ENCODE data around the gene NUP188. TPM values are rescaled to one million over a fixed set of nuclear protein-coding genes. Genes with fewer than 3 reads are reported as not detected.

NUP188 gene
- total and polyA plus RNA-seq, 2 donors (not counting 1 experiment from before 2014, with no cell fraction given): 42.8 to 83.6 TPM

GRCh38 chr9:128940946-128941755 lies 6.3 kb upstream of the NUP188 start:
- no peak overlapping the region for H3K27ac Mint-ChIP-seq
- TF ChIP-seq, protein P1, sequence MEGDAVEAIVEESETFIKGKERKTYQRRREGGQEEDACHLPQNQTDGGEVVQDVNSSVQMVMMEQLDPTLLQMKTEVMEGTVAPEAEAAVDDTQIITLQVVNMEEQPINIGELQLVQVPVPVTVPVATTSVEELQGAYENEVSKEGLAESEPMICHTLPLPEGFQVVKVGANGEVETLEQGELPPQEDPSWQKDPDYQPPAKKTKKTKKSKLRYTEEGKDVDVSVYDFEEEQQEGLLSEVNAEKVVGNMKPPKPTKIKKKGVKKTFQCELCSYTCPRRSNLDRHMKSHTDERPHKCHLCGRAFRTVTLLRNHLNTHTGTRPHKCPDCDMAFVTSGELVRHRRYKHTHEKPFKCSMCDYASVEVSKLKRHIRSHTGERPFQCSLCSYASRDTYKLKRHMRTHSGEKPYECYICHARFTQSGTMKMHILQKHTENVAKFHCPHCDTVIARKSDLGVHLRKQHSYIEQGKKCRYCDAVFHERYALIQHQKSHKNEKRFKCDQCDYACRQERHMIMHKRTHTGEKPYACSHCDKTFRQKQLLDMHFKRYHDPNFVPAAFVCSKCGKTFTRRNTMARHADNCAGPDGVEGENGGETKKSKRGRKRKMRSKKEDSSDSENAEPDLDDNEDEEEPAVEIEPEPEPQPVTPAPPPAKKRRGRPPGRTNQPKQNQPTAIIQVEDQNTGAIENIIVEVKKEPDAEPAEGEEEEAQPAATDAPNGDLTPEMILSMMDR (IDR thresholded peaks at IDR 0.05): no peak
- no peak for TF ChIP-seq EZH2 (IDR thresholded peaks at IDR 0.05; ENCODE audit: borderline replicate concordance, insufficient read depth, low read depth, low read length, poor library complexity, severe bottlenecking)
- ATAC-seq (ENCODE audit: low read depth) (no peak), DNase-seq (no peak)
- Histone ChIP-seq H3K9me3 (ENCODE audit: control extremely low read depth in 1 of 3, control insufficient read depth in 2 of 3, insufficient read depth in 1 of 3, low read length in 2 of 3) (no peaks in the 10 kb centered on the region), H3K27me3 (replicated peaks in 1 of 4; ENCODE audit: control extremely low read depth in 1 of 4, control insufficient read depth in 3 of 4, insufficient read depth in 4 of 4, low read length in 3 of 4) (no peaks in the 10 kb centered on the region), H3K27ac (ENCODE audit: low read length in 2 of 2) (no peak overlapping the region), H3K79me2 (ENCODE audit: control insufficient read depth, insufficient read depth, low read length) (peaks cover 7% of the 10 kb centered on the region), H3K36me3 (replicated peaks in 1 of 2; ENCODE audit: control extremely low read depth in 1 of 2, control insufficient read depth in 1 of 2, extremely low read depth in 1 of 2, insufficient read depth in 2 of 2, low read length in 1 of 2) (peaks cover 0 to 4% of the 10 kb centered on the region in 2 experiments), H3K4me3 (ENCODE audit: control extremely low read depth in 1 of 5, extremely low read depth in 1 of 5, insufficient read depth in 1 of 5, low read depth in 2 of 5, low read length in 4 of 5) (no peak overlapping the region), H2AFZ (ENCODE audit: insufficient read depth, low read depth, low read length, poor library complexity, severe bottlenecking) (no peak overlapping the region), H4K20me1 (ENCODE audit: control insufficient read depth, insufficient read depth, low read length, poor library complexity, severe bottlenecking) (no peaks in the 10 kb centered on the region), H3K4me1 (ENCODE audit: control insufficient read depth in 2 of 2, insufficient read depth in 2 of 2, low read length in 2 of 2) (peaks cover 2% of the 10 kb centered on the region in 2 donors), H3K9ac (ENCODE audit: low read length) (no peak overlapping the region), H3K4me2 (replicated peaks; ENCODE audit: low read depth, low read length, poor library complexity, severe bottlenecking) (no peak overlapping the region)
- no peak overlapping the region for H3K4me3 Mint-ChIP-seq
- POLR2A ChIA-PET: no interaction called here
- CTCF ChIA-PET: no interaction called here
- intact Hi-C loops (cut with micrococcal nuclease): loop anchor here (10.0 kb wide), 1 partner anchor 684 kb away; the partner anchor contains the start of genes C9orf50 and NTMT1
- no peaks in the 10 kb centered on the region for H3K27me3 Mint-ChIP-seq
- 100% methylated on average over 8 of the region's 12 CpGs for WGBS (ENCODE audit: insufficient coverage)
- H3K4me1 Mint-ChIP-seq: peaks cover 8% of the 10 kb centered on the region
- no peaks in the 10 kb centered on the region for H3K9me3 Mint-ChIP-seq (ENCODE audit: insufficient read depth)

Measured in B cell (primary cell).